ENCODE results near the gene DGCR2.

GRCh38 chr22:19103880-19104821 is 18.1 kb downstream of the DGCR2 start:
- TF ChIP-seq POLR2A (IDR thresholded peaks at IDR 0.05; ENCODE audit: low read length): no peak
- no peak for TF ChIP-seq GATA1 (IDR thresholded peaks at IDR 0.05; ENCODE audit: low read depth, low read length)

Data from erythroblast (primary cell).